A549 (cell line): ENCODE data around the gene ZEB1. TPM values are rescaled to one million over a fixed set of nuclear protein-coding genes. Genes with fewer than 3 reads are reported as not detected.

Source experiments
- ATAC-seq, 2 experiments: fragments of 200-7000 bp in 1 of 2; fragments of >200 bp in 1 of 2; cut with Nextera tagmentation in 1 of 2; cut with Tn5 transposase in 1 of 2; 3 replicates each; pipeline versions ENCODE4 v1.8.0 to v1.9.1; 2018 to 2020; ENCODE audit warnings: mild to moderate bottlenecking in 1 of 2, moderate library complexity in 1 of 2
- CTCF ChIA-PET: fragments of 300-600 bp; sonication (Branson Sonifier 250); formaldehyde crosslinking; extraction: SDS; loops from one replicate; lab custom pipeline; 2021; ENCODE audit warnings: antibody characterized with exemption, inconsistent platforms; lab: Yijun Ruan, JAX
- POLR2A ChIA-PET: fragments of 350-600 bp; formaldehyde crosslinking; extraction: SDS; loops from one replicate; lab custom pipeline; 2021; ENCODE audit warnings: antibody characterized with exemption, inconsistent platforms; lab: Yijun Ruan, JAX
- DNase-seq, 2 experiments: peaks; one replicate each; pipeline versions ENCODE4 v3.0.0 to v3.0.0-alpha.2; 2011 to 2016; ENCODE audit warnings: low read depth in 1 of 2, low spot score in 1 of 2
- FAIRE-seq: peaks from 2 replicates; lab custom pipeline; 2011; peaks lifted over from hg19 to GRCh38; lab: Jason Lieb, UNC
- H3K27ac ChIP-seq, 2 experiments: fragments of >200 bp; sonication (Bioruptor Twin); formaldehyde crosslinking; 3 replicates each; pipeline ENCODE4 v1.5.1; 2016 to 2017
- H3K4me1 ChIP-seq: fragments of >200 bp; sonication (Bioruptor Twin); formaldehyde crosslinking; 3 replicates; pipeline ENCODE4 v1.6.1; 2016
- H3K4me2 ChIP-seq: fragments of >200 bp; sonication (Bioruptor Twin); formaldehyde crosslinking; 3 replicates; pipeline ENCODE4 v1.6.1; 2016
- H3K4me3 ChIP-seq: fragments of >200 bp; sonication (Bioruptor Twin); formaldehyde crosslinking; 3 replicates; pipeline ENCODE4 v1.5.1; 2016
- H3K9me3 ChIP-seq: fragments of >200 bp; sonication (Bioruptor Twin); formaldehyde crosslinking; 3 replicates; pipeline ENCODE4 v1.6.1; 2016
- CBX2 ChIP-seq: fragments of 200-600 bp; sonication (generic); IDR thresholded peaks from 2 replicates; pipeline ENCODE4 v1.6.1; 2016; ENCODE audit warnings: low read depth, mild to moderate bottlenecking, borderline replicate concordance
- CBX8 ChIP-seq: fragments of 200-600 bp; sonication (generic); IDR thresholded peaks from 2 replicates; pipeline ENCODE4 v1.6.1; 2016
- CHD2 ChIP-seq: fragments of 150-350 bp; IDR thresholded peaks from 2 replicates; pipeline ENCODE4 v1.6.1; 2014; ENCODE audit warnings: low read length; ENCODE audit not compliant: partially characterized antibody
- CTCF ChIP-seq: fragments of >200 bp; sonication (Bioruptor Twin); formaldehyde crosslinking; IDR thresholded peaks from 3 replicates; pipeline ENCODE4 v1.5.1; 2016
- EHMT2 ChIP-seq: fragments of 200-600 bp; sonication (generic); IDR thresholded peaks from 2 replicates; pipeline ENCODE4 v1.6.1; 2016; ENCODE audit warnings: antibody characterized with exemption, low read depth, mild to moderate bottlenecking, moderate library complexity
- GATA3 ChIP-seq: IDR thresholded peaks from 2 replicates; pipeline ENCODE4 v1.6.1; 2012; ENCODE audit warnings: borderline replicate concordance
- HEYL ChIP-seq: fragments of 250-450 bp; sonication (Bioruptor Pico); IDR thresholded peaks from 2 replicates; pipeline ENCODE4 v1.8.0; 2021; ENCODE audit warnings: mild to moderate bottlenecking, moderate library complexity
- HOXA7 ChIP-seq: fragments of 250-450 bp; sonication (Bioruptor Pico); IDR thresholded peaks from 2 replicates; pipeline ENCODE4 v1.5.0; 2020; ENCODE audit warnings: mild to moderate bottlenecking, moderate library complexity
- HOXB13 ChIP-seq: fragments of 250-450 bp; sonication (Bioruptor Pico); IDR thresholded peaks from 2 replicates; pipeline ENCODE4 v1.5.0; 2020; ENCODE audit warnings: low read depth, mild to moderate bottlenecking, moderate library complexity
- HOXB5 ChIP-seq: fragments of 250-450 bp; sonication (Bioruptor Pico); IDR thresholded peaks from 2 replicates; pipeline ENCODE4 v1.5.0; 2020; ENCODE audit warnings: mild to moderate bottlenecking, moderate library complexity
- JUN ChIP-seq, 2 experiments: fragments of >200 bp; sonication (Bioruptor Twin); formaldehyde crosslinking; IDR thresholded peaks; 2 replicates in 1 of 2; 3 replicates in 1 of 2; pipeline ENCODE4 v1.6.1; 2016 to 2017
- MAFK ChIP-seq: fragments of 450-650 bp; IDR thresholded peaks from 2 replicates; pipeline ENCODE4 v1.6.1; 2014; ENCODE audit not compliant: partially characterized antibody
- NR3C1 ChIP-seq: fragments of >200 bp; sonication (Bioruptor Twin); formaldehyde crosslinking; IDR thresholded peaks from 3 replicates; pipeline ENCODE4 v1.6.1; 2017
- PHF8 ChIP-seq: fragments of 200-600 bp; sonication (generic); IDR thresholded peaks from 2 replicates; pipeline ENCODE4 v1.6.1; 2016; ENCODE audit warnings: low read depth, mild to moderate bottlenecking, antibody characterized with exemption, moderate library complexity, borderline replicate concordance
- RAD21 ChIP-seq, 2 experiments: fragments of >200 bp in 1 of 2; sonication (Bioruptor Twin) in 1 of 2; formaldehyde crosslinking in 1 of 2; IDR thresholded peaks in 1 of 2; conservative IDR thresholded peaks in 1 of 2; 2 replicates in 1 of 2; 3 replicates in 1 of 2; pipeline ENCODE4 v1.6.1; 2012 to 2018; ENCODE audit warnings: inconsistent platforms in 1 of 2
- RARB ChIP-seq: fragments of 250-450 bp; sonication (Bioruptor Pico); IDR thresholded peaks from 2 replicates; pipeline ENCODE4 v1.8.0; 2021; ENCODE audit warnings: mild to moderate bottlenecking, moderate library complexity
- RCOR1 ChIP-seq: fragments of 150-350 bp; IDR thresholded peaks from 2 replicates; pipeline ENCODE4 v1.6.1; 2014; ENCODE audit warnings: antibody characterized with exemption, low read length, low read depth
- RFX5 ChIP-seq: fragments of 450-650 bp; IDR thresholded peaks from 2 replicates; pipeline ENCODE4 v1.7.1; 2014; ENCODE audit warnings: antibody characterized with exemption, mild to moderate bottlenecking, moderate library complexity
- RNF2 ChIP-seq: fragments of 200-600 bp; sonication (generic); IDR thresholded peaks from 2 replicates; pipeline ENCODE4 v1.6.1; 2016; ENCODE audit warnings: low read depth, mild to moderate bottlenecking, antibody characterized with exemption, moderate library complexity, borderline replicate concordance
- TP53 ChIP-seq: fragments of 250-450 bp; sonication (Bioruptor Pico); IDR thresholded peaks from 2 replicates; pipeline ENCODE4 v1.5.0; 2021; ENCODE audit warnings: mild to moderate bottlenecking, moderate library complexity
- USF2 ChIP-seq: fragments of 450-650 bp; IDR thresholded peaks from 2 replicates; pipeline ENCODE4 v1.6.1; 2014; ENCODE audit warnings: antibody characterized with exemption
- ZSCAN20 ChIP-seq: fragments of 250-450 bp; sonication (Bioruptor Pico); IDR thresholded peaks from 2 replicates; pipeline ENCODE4 v1.8.0; 2022; ENCODE audit warnings: mild to moderate bottlenecking, moderate library complexity
- WGBS: methylation state at CpG from one replicate; pipeline ENCODE4 v1.1.6; 2017; ENCODE audit errors: missing lambda C conversion rate; 5-methylcytosine and 5-hydroxymethylcytosine counted together
- polyA plus RNA-seq, 4 experiments: library from polyadenylated mRNA; depleted of rRNA in 3 of 4; stranded (reverse); fragments of >200 nt; fragmentation: RNase III in 1 of 4; extraction: RNeasy Plus Mini Kit Qiagen cat#74134 plus additional on column Dnase treatment in 1 of 4; gene quantifications; 2 replicates in 3 of 4; 3 replicates in 1 of 4; pipeline ENCODE4 v1.2.3, GENCODE V29; 2011 to 2017
- TF ChIP-seq, protein P1 (sequence below): fragments of 250-450 bp; sonication (Bioruptor Pico); IDR thresholded peaks from 2 replicates; pipeline ENCODE4 v1.5.0; 2021; ENCODE audit warnings: mild to moderate bottlenecking, moderate library complexity, borderline replicate concordance
- TF ChIP-seq, protein P2 (sequence below): IDR thresholded peaks from 2 replicates; pipeline ENCODE4 v1.6.1; 2012

The ZEB1 gene
- polyA plus RNA-seq, 2 of the 4 experiments (the other 2 are of a cell fraction), result 8.1 to 23.8 TPM

GRCh38 chr10:31484431-31485135 lies 165.6 kb downstream of the ZEB1 start:
- ChIA-PET CTCF (no interaction called here), POLR2A (interaction anchor here (1.2 kb wide), 1 partner anchor 275 kb away, joined by 3 read pairs; no protein-coding TSS in a partner anchor)
- Histone ChIP-seq H3K4me3 (no peak overlapping the region), H3K27ac (no peak overlapping the region), H3K4me1 (no peaks in the 10 kb centered on the region), H3K4me2 (no peak overlapping the region), H3K9me3 (no peaks in the 10 kb centered on the region)
- DNase-seq, result no peak
- ATAC-seq, result no peak
- FAIRE-seq, result no peak
- TF ChIP-seq JUN (IDR thresholded peaks at IDR 0.05) (no peak), CHD2 (no peak), TP53 (no peak), ZSCAN20 (CRISPR knock-in tag) (no peak), RFX5 (no peak), RNF2 (no peak), HOXA7 (CRISPR knock-in tag) (no peak), RARB (no peak), RCOR1 (no peak), MAFK (no peak), HOXB5 (CRISPR knock-in tag) (no peak), HOXB13 (CRISPR knock-in tag) (no peak)
- TF ChIP-seq, protein P1, sequence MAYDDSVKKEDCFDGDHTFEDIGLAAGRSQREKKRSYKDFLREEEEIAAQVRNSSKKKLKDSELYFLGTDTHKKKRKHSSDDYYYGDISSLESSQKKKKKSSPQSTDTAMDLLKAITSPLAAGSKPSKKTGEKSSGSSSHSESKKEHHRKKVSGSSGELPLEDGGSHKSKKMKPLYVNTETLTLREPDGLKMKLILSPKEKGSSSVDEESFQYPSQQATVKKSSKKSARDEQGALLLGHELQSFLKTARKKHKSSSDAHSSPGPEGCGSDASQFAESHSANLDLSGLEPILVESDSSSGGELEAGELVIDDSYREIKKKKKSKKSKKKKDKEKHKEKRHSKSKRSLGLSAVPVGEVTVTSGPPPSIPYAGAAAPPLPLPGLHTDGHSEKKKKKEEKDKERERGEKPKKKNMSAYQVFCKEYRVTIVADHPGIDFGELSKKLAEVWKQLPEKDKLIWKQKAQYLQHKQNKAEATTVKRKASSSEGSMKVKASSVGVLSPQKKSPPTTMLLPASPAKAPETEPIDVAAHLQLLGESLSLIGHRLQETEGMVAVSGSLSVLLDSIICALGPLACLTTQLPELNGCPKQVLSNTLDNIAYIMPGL, result no peak
- TF ChIP-seq, protein P2, sequence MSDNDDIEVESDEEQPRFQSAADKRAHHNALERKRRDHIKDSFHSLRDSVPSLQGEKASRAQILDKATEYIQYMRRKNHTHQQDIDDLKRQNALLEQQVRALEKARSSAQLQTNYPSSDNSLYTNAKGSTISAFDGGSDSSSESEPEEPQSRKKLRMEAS, result no peak
- 94% methylated on average over 4 of the region's 4 CpGs for WGBS

- Histone ChIP-seq H3K4me3 (no peak overlapping the region), H3K4me2 (no peak overlapping the region), H3K9me3 (0 out of 3 replicates have a peak, but pooled peaks cover 4% of the 10 kb centered on the region), H3K4me1 (no peaks in the 10 kb centered on the region), H3K27ac (no peak overlapping the region)
- CTCF ChIA-PET, result interaction anchor here (1.0 kb wide), 1 partner anchor 14 kb away, joined by 3 read pairs; no protein-coding TSS in a partner anchor
- 93% methylated on average over 1 of the region's 1 CpG for WGBS
- DNase-seq (peak in 1 of 2 experiments; percentile 11), FAIRE-seq (no peak), ATAC-seq (no peak)
- POLR2A ChIA-PET, result no interaction called here
- TF ChIP-seq CTCF (no peak), RAD21 (conservative IDR thresholded peaks at IDR 0.05 in 1 of 2, IDR thresholded peaks at IDR 0.05 in 1 of 2) (peak; percentile 26 to 56; a peak in 3 of 5 replicates)
Observed at GRCh38 chr10:31490858-31491504, 172.0 kb downstream of the ZEB1 start.

DNA sequence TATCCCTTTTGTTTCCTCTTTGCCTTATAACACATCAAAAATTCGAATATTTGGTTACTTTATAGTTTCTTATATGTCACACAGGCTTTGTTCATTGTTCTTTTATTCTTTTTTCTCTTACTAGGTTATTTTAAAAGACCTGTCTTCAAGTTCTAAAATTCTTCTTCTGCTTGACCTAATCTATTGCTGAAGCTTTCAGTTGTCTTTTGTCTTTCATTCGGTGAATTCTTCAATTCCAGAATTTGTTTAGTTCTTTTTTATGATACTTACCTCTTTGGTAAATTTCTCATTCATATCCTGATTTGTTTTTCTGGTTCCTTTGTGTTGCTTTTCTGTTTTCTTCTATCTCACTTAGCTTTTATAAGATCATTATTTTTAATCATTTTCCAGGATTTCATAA lies 188.4 kb downstream of the ZEB1 start:
- ChIA-PET CTCF (no interaction called here), POLR2A (no interaction called here)
- FAIRE-seq (no peak), DNase-seq (no peak), ATAC-seq (no peak)
- H3K4me3 ChIP-seq, result no peak overlapping the region
- H3K27ac ChIP-seq, result no peak overlapping the region
- no peaks in the 10 kb centered on the region for H3K4me1 ChIP-seq
- H3K9me3 ChIP-seq, result peaks cover 23% of the 10 kb centered on the region
- no peak overlapping the region for H3K4me2 ChIP-seq
- WGBS, result 41% methylated on average over 2 of the region's 2 CpGs
- TF ChIP-seq CTCF (no peak), CBX8 (no peak), CHD2 (no peak), CBX2 (no peak), PHF8 (no peak), GATA3 (no peak), TP53 (no peak), HEYL (CRISPR knock-in tag) (no peak), ZSCAN20 (CRISPR knock-in tag) (no peak), RFX5 (no peak), EHMT2 (no peak), USF2 (no peak), NR3C1 (no peak), HOXB5 (CRISPR knock-in tag) (no peak), RAD21 (conservative IDR thresholded peaks at IDR 0.05 in 1 of 2, IDR thresholded peaks at IDR 0.05 in 1 of 2) (no peak), HOXB13 (CRISPR knock-in tag) (no peak)
- TF ChIP-seq, protein P2, result no peak
